DND-41 (cell line): ENCODE measurements around the gene STAM2.

Experiments
- ATAC-seq: fragments of 200-7000 bp; cut with Tn5 transposase; 3 replicates; pipeline ENCODE4 v1.9.1; 2021; ENCODE audit warnings: low read depth; ENCODE audit not compliant: insufficient read depth
- DNase-seq: peaks from one replicate; pipeline ENCODE4 v3.0.0-alpha.2; 2020
- H2AFZ ChIP-seq: 2 replicates; pipeline ENCODE4 v1.6.0; 2012; ENCODE audit warnings: low read depth, low read length
- H3K27ac ChIP-seq: 2 replicates; pipeline ENCODE4 v1.5.1; 2012; ENCODE audit warnings: low read length, inconsistent platforms
- H3K27me3 ChIP-seq: fragments of 200-600 bp; sonication (generic); 2 replicates; pipeline ENCODE4 v1.6.0; 2012; ENCODE audit warnings: low read length, mild to moderate bottlenecking, inconsistent platforms; ENCODE audit not compliant: insufficient read depth, poor library complexity
- H3K36me3 ChIP-seq: 2 replicates; pipeline ENCODE4 v1.5.1; 2012; ENCODE audit warnings: low read length, inconsistent platforms; ENCODE audit not compliant: insufficient read depth
- H3K4me1 ChIP-seq: 2 replicates; pipeline ENCODE4 v1.5.1; 2012; ENCODE audit warnings: mild to moderate bottlenecking, low read length; ENCODE audit not compliant: insufficient read depth
- H3K4me2 ChIP-seq: 2 replicates; pipeline ENCODE4 v1.6.0; 2012; ENCODE audit warnings: mild to moderate bottlenecking, moderate library complexity, low read length, inconsistent platforms; ENCODE audit not compliant: insufficient read depth
- H3K4me3 ChIP-seq, 2 experiments: fragments of 200-600 bp in 1 of 2; shearing (Covaris generic) in 1 of 2; 2 replicates each; pipeline ENCODE4 v1.5.1; 2012 to 2016; ENCODE audit warnings: inconsistent platforms in 2 of 2, low read length in 2 of 2, mild to moderate bottlenecking in 2 of 2, low read depth in 1 of 2, moderate library complexity in 1 of 2
- H3K79me2 ChIP-seq: 2 replicates; pipeline ENCODE4 v1.6.0; 2012; ENCODE audit warnings: low read length, inconsistent platforms; ENCODE audit not compliant: insufficient read depth
- H3K9ac ChIP-seq: 2 replicates; pipeline ENCODE4 v1.6.0; 2012; ENCODE audit warnings: low read depth, mild to moderate bottlenecking, inconsistent platforms, low read length, moderate library complexity
- H3K9me3 ChIP-seq: 2 replicates; pipeline ENCODE4 v1.5.1; 2012; ENCODE audit warnings: low read length, moderate library complexity, mild to moderate bottlenecking, inconsistent platforms; ENCODE audit not compliant: insufficient read depth, severe bottlenecking
- H4K20me1 ChIP-seq: 2 replicates; pipeline ENCODE4 v1.6.0; 2012; ENCODE audit warnings: low read length; ENCODE audit not compliant: insufficient read depth
- EZH2 ChIP-seq: IDR thresholded peaks from 3 replicates; pipeline ENCODE4 v1.6.1; 2012; ENCODE audit warnings: borderline replicate concordance, low read depth, mild to moderate bottlenecking, moderate library complexity, low read length, inconsistent platforms; ENCODE audit not compliant: severe bottlenecking
- TF ChIP-seq, protein P1 (sequence below): IDR thresholded peaks from 2 replicates; pipeline ENCODE4 v1.5.1; 2012; ENCODE audit warnings: borderline replicate concordance, low read length, moderate library complexity, mild to moderate bottlenecking; ENCODE audit not compliant: poor library complexity, severe bottlenecking; ENCODE audit errors: extremely low read depth

The STAM2 gene

DNA sequence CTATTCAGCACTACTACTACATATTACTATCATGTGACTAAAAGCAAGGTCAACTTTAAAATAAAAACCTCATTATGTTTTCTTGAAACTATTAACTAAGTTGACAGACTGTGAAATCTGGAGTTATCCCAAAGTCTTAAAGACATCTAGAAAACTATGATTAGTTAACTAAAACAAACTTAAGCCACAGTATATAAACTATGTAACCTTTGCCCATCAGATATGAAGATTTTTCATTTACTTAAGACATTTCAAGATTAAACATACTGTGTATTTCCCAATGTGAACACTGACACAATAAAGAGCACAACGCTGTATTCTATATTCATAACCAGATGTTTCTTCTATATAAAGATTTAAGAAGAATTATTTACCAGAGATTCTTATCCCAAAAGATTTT, 43.3 kb downstream of the STAM2 start:
- no peak overlapping the region for H3K4me2 ChIP-seq
- peaks cover 4% of the 10 kb centered on the region; the same call in 1 of the 2 replicates for H3K36me3 ChIP-seq
- no peaks in the 10 kb centered on the region for H3K9me3 ChIP-seq
- no peak for DNase-seq
- TF ChIP-seq, protein P1, sequence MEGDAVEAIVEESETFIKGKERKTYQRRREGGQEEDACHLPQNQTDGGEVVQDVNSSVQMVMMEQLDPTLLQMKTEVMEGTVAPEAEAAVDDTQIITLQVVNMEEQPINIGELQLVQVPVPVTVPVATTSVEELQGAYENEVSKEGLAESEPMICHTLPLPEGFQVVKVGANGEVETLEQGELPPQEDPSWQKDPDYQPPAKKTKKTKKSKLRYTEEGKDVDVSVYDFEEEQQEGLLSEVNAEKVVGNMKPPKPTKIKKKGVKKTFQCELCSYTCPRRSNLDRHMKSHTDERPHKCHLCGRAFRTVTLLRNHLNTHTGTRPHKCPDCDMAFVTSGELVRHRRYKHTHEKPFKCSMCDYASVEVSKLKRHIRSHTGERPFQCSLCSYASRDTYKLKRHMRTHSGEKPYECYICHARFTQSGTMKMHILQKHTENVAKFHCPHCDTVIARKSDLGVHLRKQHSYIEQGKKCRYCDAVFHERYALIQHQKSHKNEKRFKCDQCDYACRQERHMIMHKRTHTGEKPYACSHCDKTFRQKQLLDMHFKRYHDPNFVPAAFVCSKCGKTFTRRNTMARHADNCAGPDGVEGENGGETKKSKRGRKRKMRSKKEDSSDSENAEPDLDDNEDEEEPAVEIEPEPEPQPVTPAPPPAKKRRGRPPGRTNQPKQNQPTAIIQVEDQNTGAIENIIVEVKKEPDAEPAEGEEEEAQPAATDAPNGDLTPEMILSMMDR = no peak
- TF ChIP-seq EZH2 = no peak
- no peaks in the 10 kb centered on the region for H3K79me2 ChIP-seq
- no peaks in the 10 kb centered on the region for H3K27me3 ChIP-seq
- no peak overlapping the region for H3K27ac ChIP-seq
- no peak for ATAC-seq
- no peaks in the 10 kb centered on the region for H3K4me1 ChIP-seq
- H2AFZ ChIP-seq = no peak overlapping the region
- H4K20me1 ChIP-seq = no peaks in the 10 kb centered on the region
- H3K4me3 ChIP-seq = no peak overlapping the region
- H3K9ac ChIP-seq = no peak overlapping the region

DNA sequence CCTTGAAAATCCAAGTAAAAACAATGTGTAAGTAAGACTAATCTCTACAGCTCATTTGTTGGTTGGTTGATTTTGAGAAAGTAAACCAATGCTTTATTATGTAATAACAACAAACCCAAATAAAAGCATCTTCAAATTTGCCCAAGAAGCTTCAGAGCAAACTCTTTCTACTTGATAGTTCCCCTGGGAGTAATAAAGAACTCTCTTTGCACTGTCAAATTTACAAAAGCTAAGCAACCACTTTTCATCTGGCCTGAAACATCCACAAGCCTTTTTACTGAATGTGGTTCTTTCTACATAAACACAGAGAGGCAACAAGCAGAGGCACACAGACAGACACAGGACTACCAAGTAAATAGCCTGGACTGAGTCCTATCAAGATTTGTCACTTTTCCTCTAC, 47.9 kb downstream of the STAM2 start:
- no peak for TF ChIP-seq EZH2
- TF ChIP-seq, protein P1 = no peak
- no peak overlapping the region for H3K9ac ChIP-seq
- DNase-seq = no peak
- H3K27me3 ChIP-seq = no peaks in the 10 kb centered on the region
- H3K4me2 ChIP-seq = no peak overlapping the region
- no peaks in the 10 kb centered on the region for H3K9me3 ChIP-seq
- ATAC-seq = no peak
- no peak overlapping the region for H2AFZ ChIP-seq
- no peak overlapping the region for H3K4me3 ChIP-seq
- no peaks in the 10 kb centered on the region for H3K4me1 ChIP-seq
- no peaks in the 10 kb centered on the region for H4K20me1 ChIP-seq
- no peak overlapping the region for H3K27ac ChIP-seq
- peaks cover 11% of the 10 kb centered on the region for H3K36me3 ChIP-seq
- H3K79me2 ChIP-seq = no peaks in the 10 kb centered on the region

GRCh38 chr2:152126664-152127063, 48.9 kb downstream of the STAM2 start:
- Histone ChIP-seq H3K27ac (no peak overlapping the region), H4K20me1 (no peaks in the 10 kb centered on the region), H3K79me2 (no peaks in the 10 kb centered on the region), H3K9me3 (no peaks in the 10 kb centered on the region), H2AFZ (no peak overlapping the region), H3K27me3 (no peaks in the 10 kb centered on the region), H3K4me3 (no peak overlapping the region), H3K4me2 (no peak overlapping the region), H3K9ac (no peak overlapping the region), H3K36me3 (peaks cover 12% of the 10 kb centered on the region), H3K4me1 (no peaks in the 10 kb centered on the region)
- TF ChIP-seq, protein P1 = no peak
- no peak for TF ChIP-seq EZH2
- ATAC-seq = no peak
- no peak for DNase-seq

DNA sequence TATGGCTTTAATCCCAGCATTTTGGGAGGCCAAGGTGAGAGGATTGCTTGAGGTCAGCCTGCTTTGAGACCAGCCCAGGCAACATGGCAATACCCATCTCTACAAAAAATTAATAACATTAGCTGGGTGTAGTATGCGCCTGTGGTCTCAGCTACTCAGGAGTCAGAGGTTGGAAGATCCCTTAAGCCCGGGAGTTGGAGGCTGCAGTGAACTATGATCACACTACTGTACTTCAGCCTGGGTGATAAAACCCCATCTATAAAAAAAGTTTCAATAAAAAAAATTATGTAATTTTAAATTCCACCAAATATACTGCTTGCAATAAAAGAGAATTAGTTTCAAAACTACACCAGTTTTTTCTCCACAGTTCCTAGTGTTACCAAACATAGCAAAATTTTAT, 53.4 kb downstream of the STAM2 start:
- H3K9me3 ChIP-seq = no peaks in the 10 kb centered on the region
- ATAC-seq = no peak

More for the DNA sequence above, 53.4 kb downstream of the STAM2 start:
- H3K9ac ChIP-seq = no peak overlapping the region
- no peak for DNase-seq
- H3K4me3 ChIP-seq = no peak overlapping the region
- H3K36me3 ChIP-seq = peaks cover 18% of the 10 kb centered on the region
- H3K79me2 ChIP-seq = no peaks in the 10 kb centered on the region
- no peak overlapping the region for H2AFZ ChIP-seq
- H3K4me1 ChIP-seq = no peaks in the 10 kb centered on the region
- H3K27me3 ChIP-seq = no peaks in the 10 kb centered on the region
- H4K20me1 ChIP-seq = no peaks in the 10 kb centered on the region
- no peak overlapping the region for H3K27ac ChIP-seq
- TF ChIP-seq, protein P1 = no peak
- TF ChIP-seq EZH2 = no peak
- H3K4me2 ChIP-seq = no peak overlapping the region
